CD4-positive, alpha-beta T cell treated with Interleukin-4 for 4 hours (primary cell): ENCODE results near the gene ATP2A1.
A peak's percentile ranks its signal among the peaks of the same experiment; 100 is the strongest.
"Not testable (repeated sequence)": the region's sequence is repeated elsewhere in the genome, so short reads cannot be mapped to it uniquely, and the experiment has no call there.

ENCODE experiments used
- DNase-seq: peaks from one replicate; pipeline ENCODE4 v3.0.0-alpha.2; 2020

Gene ATP2A1

DNA sequence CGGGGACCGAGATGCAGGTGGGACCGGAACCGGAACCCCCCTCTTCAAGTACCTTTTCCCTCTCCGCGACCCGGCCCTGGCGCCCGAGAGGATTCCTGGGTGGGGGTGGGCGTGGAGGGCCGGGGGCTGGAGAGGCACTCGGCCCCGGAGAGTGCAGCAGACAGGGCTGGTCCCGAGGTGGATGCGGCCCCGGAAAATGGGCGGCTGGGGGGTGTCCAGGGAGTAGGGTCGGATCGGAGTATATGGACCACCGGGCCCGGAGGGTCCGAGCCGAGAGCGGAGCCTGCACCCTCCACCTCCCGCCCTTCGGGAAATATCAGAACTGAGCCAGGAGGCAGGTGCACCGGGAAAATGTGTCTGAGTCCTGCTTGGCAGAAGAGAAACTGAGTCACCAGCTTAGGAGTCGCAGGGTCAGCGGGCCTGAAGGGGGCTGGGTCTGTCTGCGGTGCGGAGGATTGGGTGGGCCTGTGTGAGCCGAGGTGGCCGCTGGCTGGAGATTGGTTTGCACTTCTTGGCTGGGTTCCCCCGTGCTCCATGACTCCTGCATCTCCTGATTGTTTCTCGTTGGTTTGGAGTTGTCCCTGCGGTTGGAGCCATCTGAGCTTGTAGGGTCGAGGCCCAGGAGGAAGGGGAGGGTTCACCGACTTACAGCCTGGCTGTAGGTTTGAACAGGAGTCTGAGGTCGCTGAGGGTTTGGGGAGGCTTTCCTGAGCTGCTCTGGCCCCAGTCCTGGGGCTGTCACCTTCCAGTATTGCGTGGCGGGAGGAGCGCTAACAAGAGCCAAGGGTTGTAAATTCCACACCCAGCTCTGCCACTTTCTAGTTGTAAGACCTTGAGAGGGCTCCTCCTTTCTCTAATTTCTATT lies 14.1 kb upstream of the ATP2A1 start:
- DNase-seq, result no peak

DNA sequence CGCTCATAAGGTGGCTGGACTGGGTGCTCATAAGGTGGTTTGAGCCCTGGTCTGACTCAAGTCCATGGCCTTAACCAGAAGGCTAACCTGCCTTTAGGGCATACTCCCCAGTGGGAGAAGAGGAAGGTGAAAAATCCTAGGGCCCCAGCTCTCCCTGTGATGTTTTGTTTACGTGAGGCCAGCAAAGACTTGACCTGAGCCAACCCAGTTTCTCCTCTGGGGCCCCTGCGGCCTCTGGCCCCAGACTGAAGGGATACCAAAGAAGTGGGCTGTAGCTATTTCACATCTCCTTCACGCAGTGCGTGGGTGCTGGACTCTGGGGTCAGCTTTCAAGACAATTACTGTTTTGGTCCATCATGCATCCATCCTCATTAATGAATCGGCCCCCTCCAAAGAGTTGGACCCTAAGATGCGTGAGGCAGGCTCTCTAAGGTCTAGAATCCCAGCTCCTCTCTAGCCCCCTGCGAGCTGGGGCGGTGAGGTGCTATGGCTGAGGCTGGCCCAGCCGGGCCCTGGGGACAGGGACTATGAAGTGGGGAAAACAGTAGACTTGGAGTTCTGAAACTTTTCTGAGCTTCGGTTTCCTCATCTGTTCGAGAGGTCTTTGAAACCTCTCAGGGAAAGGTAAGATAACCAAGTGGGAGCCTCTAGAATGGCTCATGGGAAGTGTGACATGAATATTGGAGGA lies 13.1 kb upstream of the ATP2A1 start:
- no peak for DNase-seq

DNA sequence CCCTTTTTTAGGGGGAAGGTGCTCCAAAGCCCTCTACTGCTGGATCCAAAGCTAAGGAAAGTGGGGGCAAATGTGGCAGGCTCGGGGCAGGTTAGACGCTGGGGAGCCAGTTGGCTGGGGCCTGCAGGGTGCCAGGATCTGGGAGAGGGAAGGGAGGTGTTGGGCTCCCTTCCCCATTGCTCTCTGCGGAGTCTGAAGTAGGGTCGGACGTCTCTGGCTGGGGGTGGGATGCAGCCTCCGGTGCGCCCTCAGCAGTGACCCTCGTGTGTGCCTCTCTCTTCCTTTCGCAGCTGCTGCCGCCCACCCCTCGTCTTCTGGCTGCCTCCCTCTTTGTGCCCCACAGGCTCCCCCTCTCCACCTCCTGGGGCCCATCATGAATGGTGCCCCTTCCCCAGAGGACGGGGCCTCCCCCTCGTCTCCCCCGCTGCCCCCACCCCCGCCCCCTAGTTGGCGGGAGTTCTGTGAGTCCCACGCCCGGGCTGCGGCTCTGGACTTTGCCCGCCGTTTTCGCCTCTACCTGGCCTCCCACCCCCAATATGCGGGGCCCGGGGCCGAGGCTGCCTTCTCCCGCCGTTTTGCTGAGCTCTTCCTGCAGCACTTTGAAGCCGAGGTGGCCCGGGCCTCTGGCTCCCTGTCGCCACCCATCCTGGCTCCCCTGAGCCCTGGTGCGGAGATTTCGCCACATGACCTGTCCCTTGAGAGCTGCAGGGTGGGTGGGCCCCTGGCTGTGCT lies 12.4 kb upstream of the ATP2A1 start:
- DNase-seq, result no peak

DNA sequence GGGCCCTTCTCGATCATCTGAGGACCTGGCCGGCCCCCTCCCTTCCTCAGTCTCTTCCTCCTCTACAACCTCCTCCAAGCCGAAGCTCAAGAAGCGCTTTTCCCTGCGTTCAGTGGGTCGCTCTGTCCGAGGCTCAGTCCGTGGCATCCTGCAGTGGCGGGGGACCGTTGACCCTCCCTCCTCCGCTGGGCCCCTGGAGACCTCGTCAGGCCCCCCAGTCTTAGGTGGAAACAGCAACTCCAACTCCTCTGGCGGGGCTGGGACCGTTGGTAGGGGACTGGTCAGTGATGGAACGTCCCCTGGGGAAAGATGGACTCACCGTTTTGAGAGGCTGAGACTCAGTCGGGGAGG lies 11.9 kb upstream of the ATP2A1 start:
- no peak for DNase-seq

DNA sequence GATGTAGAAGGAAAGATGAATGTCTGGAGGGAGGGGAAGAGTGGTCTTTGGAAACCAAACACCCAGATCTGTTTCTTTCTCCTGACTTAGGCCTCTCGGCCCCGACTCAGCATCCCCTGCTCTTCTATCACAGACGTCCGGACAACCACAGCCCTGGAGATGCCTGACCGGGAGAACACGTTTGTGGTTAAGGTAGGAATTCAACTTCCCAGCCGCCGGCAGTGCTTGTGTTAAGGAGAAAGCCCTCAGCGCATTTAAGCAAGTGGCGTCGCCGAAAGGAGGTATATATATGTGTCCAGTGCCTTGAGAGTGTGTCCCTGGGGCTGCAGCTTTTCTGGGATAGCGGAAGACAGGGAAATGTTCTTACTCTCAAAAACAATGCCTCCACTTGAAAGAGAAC lies 11.0 kb upstream of the ATP2A1 start:
- no peak for DNase-seq

DNA sequence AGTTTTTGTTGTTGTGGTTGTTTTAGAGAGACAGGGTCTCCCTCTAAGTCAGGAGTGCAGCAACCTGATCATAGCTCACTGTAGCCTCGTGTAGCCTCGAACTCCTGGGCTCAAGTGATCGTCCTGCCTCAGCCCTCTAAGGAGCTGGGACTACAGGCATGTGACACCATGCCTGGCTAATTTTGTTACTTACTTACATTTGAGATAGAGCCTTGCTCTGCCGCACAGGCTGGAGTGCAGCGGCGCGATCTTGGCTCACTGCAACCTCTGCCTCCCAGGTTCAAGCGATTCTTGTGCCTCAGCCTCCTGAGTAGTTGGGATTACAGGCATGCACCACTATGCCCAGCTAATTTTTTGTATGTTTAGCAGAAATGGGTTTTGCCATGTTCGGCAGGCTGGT lies 10.6 kb upstream of the ATP2A1 start:
- not testable (repeated sequence) for DNase-seq

DNA sequence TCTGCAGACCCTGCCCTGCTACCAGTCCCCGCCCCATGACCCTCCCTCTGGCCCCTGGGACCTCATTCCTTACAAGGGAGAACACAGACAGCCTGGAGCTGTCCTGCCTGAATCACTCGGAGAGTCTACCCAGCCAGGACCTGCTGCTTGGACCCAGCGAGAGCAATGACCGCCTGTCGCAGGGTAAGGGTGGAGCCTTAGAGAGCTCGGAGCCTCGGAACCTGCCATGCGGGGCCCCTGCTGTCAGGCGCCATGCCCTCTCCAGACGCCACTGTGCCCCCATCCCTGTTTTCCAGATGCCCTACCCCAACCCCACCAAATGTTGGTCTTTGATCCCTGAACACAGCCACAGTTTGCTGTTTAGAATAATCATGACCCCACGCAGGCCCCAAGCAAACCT lies 9.1 kb upstream of the ATP2A1 start:
- no peak for DNase-seq

DNA sequence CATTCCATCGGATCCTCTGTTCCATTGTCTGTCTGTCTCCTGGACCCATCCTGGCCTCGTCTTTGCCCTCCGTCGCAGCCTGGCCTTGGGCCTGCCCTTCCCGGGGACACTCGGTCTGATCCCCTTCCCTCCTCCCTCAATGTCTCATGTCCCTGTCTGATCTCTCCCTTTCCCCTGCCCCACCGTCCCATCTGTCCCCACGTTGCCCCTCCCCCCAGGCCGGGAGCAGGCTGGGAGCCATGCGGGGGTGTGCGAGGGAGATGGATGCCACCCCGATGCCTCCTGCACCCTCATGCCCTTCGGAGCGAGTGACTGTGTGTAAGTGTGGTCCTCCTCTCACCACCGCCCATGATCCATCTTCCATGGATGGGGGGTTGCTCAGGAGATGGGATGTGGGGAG lies 5.3 kb upstream of the ATP2A1 start:
- no peak for DNase-seq

DNA sequence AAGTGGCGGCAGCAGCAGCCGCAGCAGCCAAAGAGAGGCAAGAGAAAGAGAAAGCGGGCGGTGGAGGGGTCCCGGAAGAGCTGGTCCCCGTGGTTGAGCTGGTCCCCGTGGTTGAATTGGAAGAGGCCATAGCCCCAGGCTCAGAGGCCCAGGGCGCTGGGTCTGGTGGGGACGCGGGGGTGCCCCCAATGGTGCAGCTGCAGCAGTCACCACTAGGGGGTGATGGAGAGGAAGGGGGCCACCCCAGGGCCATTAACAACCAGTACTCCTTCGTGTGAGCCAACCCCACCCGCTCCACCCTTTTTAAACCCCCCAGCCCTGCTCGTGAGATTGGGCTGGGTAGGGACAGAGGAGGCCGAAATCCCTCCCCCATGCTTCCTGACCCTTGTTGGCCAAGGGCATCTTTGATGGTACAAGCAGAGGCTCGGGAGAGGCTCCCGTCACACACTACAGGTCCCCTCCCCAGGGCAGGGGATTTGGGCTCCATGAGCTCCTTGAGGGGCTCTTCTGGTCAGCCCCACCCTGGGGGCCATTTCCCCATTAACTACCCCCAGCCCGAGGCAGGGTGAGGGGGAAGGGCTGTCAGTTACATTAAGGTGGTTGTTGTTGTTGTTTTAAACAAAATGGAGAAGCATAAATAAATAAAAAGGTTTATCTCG lies 4.6 kb upstream of the ATP2A1 start:
- DNase-seq, result peak; percentile 47

DNA sequence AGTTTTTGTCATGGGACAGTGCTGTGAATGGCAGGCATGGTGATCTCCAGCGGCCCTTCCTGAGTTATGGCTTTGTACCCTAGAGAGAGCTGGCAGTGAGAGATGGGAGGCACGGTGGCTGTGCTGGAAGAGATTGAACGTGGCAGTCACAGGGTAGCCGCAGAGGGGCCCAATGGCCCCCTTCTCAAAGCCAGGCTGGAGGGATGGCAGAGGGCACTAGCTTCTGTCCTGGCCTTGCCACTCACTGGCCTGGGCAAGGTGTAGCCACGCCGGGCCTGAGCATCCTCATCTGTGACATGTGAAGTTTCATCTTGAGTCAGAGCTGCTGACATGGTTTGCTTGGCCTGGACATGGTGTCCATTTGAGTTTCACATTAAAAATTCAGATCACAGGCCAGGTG lies 3.9 kb upstream of the ATP2A1 start:
- no peak for DNase-seq

DNA sequence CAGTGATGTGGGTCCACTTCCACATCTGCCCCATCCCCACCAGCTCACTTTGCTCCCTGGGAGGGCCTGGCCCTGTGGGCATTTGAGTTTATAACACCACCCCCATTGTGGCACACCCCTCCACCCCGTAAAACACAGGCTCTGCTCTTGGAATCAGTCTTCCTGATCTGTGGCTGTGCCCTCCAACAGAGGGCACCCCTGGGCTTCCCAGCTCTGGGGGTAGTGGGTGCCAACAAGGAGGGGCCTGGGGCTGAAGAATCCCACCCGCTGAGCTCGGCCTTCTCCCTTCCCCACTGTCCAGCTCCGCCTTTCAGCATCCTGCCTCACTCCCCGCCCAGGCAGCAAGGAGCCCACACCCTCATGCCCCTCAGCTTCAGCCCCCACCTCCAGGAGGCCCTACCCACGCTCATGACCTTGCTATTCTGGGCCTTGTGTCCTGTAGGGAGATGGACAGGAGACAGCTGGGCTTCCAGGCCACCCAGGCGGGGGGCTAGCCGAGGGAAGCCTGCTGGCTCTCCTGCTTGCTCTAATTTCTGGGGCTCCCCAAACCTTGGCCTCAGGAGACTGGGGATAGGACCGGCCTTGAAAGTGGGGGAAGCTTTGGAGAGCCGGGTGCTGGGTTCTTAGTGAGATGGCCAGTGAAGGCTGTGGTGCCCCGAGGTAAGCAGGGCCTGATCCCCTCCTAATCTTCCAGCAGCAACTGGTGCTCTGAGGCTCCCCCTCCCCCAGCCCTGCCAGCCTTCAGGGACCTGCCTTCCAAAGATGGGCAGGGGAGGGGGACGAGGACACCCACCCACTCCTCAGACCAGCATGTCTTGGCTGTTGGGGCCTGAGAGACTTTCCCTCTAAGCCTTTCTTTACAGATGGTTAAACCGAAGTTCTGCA lies 2.9 kb upstream of the ATP2A1 start:
- no peak for DNase-seq

DNA sequence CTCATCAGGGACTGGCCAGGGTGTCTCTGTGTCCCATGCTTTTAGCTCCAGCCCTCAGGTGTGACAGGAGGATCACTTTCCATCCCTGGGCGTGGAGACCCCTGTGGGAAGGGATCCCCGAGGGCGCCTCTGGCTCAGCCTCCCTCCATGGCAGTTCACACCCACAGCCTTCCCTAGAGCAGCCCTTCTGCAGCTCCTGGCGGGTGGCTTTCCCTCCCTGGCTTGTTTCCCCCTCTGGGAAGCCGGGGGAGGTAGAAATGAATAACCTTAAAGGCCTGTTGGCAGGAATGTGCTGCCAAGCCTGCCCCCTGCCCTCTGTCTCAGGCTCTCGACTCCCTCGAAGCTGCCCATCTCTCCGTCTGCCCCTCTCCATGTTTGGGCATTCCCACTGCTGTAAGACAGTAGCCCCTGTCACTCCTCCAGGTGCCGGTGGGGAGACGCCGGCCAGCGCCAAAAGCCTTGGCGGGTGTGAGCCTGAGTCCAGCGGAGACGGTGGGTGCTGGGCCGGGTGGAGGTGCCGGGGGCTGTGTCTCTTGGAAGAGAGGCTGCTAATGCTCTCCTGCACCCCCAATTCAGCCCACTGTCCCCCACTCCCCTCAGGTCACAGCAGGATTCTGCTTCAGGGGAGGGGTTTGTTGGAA lies 2.1 kb upstream of the ATP2A1 start:
- DNase-seq, result no peak

DNA sequence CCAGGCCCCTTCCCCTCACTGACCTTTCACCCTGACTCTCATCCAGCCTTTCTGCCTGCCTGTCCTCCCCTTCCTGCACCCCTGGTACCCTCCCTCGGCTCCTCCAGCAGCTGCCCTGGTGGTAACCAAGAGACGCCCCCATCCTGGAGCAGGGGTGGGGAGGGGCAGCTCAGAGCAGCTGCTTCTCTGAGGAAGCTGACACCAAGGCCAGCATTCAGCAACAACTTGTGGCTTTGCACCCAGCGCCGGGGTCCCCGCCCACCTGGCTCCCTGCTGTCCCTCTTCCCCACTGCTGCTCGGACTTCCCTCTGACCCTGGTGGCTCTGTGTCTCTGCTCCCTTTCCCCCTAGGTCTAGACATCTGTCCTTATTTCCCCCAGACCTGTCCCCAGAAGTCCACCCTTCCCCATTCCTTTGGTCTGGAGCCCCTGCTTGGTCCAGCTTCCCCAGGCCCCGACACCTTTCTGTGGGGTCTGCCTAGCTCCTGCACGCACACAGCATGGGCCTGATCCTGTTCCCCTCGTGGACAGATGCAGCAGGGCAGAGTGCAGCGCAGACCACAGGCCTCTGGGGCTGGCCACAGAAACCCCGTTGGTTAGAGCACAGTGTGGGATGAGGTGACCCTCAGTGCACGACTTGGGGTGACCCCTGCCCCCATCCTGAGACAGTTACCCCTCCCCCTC lies 1.2 kb upstream of the ATP2A1 start:
- no peak for DNase-seq

DNA sequence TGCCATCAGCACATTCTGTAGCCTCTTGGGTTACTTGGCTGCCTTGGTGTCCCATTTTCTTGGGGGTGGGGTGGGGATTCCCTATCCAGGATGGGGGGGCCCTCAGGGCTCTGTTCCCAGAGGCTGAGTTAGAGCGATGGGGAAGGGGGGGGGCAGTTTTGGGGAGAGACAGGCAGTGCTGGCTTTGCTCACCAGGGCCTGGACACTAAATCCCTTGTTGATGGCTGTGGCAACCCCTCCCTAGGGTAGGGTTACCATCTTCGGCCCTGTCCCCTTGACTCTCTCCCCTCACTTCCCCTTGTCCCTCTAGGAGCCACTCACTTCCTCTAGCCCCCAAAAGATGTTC lies 660 bp upstream of the ATP2A1 start:
- no peak for DNase-seq

DNA sequence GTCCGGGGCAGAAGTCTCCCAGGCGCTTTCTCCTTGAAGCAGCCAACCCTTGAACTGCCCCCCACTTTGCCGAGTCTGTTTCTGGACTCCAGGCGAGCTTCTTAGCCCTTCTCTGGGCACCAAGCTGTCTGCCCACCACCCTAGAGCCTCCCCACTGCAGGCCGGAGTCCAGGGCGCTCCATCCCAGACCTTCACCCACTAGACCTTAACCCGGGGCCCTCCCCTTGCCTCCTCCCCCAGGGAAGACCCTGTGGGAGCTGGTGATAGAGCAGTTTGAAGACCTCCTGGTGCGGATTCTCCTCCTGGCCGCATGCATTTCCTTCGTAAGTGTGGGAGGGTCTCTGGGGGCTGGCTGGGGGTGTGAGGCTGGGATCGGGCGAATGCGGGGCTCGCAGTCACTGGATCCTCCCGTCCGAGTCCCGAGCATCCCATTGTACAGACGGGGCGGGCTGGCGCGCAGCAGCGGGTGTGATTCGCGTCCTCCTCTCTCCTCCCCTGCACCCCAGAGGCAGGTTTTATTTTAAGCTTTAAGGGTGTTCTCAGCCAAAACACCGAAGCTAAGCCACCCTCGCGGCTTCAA lies 1.1 kb downstream of the ATP2A1 start:
- no peak for DNase-seq

DNA sequence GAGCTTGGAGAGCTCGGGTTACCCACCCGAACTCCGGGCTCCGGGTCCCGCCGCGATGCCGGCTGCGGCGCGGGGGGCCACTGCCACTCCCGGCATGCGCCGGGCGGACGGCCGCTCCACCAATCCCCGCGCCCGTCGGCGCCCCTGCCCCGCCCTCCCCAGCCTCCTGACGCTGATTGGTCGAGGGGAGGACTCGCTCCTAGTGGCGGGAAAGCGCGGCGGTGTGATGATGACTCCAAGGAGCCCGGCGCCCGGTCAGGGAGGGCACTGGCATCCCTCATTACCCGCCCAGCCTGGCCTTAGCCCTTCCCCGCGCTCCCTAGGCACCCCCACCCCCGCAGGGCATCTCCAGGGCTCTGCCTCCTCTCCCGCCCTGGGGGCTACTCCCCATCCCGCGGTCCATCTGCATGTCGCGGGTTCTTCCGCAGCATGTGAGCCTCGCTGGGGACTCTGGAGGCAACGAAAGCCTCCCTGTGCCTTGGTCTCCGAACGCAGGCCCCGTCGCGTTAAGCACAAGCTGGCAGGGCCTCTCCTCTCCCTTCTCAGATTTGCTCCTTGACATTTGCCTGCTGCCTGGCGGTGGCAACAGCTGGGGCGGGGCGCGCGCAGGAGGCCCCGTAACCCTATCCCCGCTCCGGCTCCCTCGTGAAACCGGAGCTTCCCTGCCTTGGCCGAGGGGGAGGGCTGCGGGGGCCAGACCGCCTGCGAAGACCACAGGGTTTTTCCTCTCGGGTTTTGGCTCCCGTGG lies 1.7 kb downstream of the ATP2A1 start:
- peak; percentile 85 for DNase-seq

DNA sequence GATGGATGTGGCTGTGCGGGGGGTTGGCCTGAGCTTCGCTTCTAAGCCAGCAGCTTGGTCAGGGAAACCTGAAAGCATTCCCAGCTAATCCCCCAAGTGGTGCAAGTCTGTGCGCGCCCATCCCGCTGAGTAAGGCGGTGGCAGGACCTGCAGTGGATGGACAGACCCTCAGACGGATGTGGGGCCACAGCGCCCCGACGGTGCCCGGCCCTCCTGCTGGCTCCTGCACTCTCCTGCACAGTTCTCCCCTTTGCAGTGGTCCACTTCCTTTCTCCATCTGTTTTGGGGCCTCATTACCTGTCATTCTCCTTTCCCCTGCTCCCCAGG lies 2.3 kb downstream of the ATP2A1 start:
- no peak for DNase-seq

DNA sequence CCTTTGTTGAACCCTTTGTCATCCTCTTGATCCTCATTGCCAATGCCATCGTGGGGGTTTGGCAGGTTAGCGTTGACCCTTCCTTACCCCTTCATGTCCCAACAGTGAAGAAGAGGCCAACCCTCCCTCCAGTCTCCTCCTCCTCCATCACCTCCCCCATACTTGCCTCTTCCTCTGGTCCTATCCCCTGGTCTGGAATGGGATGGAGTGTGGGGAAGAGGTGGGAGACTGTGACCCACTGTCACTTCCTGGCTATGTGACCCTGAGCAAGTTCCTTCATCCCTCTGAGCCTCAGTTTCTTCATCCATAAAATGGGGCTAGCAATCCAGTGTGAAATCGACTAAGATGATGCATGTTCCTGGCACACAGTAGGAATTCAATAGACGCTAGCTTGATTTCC lies 2.7 kb downstream of the ATP2A1 start:
- DNase-seq, result no peak

DNA sequence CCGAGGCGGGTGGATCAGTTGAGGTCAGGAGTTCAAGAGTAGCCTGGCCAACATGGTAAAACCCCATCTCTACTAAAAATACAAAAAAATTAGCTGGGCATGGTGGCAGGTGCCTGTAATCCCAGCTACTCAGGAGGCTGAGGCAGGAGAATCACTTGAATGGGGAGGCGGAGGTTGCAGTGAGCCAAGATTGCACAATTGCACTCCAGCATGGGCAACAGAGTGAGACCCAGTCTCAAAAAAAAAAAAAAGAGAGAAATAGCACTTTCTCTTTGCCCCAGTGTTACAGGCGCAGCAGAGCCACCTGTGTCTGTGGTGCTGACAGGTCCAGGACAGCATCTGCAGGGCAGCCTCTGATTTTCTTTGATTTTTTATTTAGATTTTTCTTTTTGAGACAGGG lies 3.3 kb downstream of the ATP2A1 start:
- DNase-seq, result not testable (repeated sequence)

DNA sequence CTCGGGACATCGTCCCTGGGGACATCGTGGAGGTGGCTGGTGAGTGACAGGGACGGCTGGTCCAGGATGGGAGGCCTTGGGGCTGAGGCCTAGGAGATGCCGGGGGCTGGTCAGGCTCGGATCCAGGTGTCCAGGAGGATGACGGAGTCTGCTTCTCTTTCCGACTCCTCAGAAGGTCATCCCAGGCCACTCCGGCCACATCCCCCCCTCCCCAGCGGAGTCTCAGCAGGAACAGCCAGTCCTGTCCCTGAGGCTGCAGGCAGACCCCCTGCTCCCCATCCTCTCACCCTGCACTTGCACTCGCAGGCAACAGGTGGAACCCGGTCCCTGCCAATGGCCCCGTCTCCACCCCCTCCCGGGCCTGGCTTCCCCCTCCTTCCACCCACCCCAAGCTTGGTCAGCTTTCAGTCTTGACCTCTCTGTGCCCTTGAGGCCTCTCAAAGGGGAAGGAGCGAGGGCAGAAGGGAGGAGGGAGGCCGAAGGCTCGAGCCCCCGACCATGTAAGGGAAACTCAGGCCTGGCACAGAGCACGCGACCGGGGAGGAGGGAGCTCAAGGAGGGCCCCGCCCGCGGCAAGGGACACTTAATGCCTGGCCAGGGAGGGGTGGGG lies 4.4 kb downstream of the ATP2A1 start:
- DNase-seq, result no peak
